A549 (cell line): ENCODE results near the gene DLK2. TPM values are rescaled to one million over a fixed set of nuclear protein-coding genes. Genes with fewer than 3 reads are reported as not detected.

Experiments
- ATAC-seq, 2 experiments: fragments of 200-7000 bp in 1 of 2; fragments of >200 bp in 1 of 2; cut with Nextera tagmentation in 1 of 2; cut with Tn5 transposase in 1 of 2; 3 replicates each; pipeline versions ENCODE4 v1.8.0 to v1.9.1; 2018 to 2020; ENCODE audit warnings: mild to moderate bottlenecking in 1 of 2, moderate library complexity in 1 of 2
- CTCF ChIA-PET: fragments of 300-600 bp; sonication (Branson Sonifier 250); formaldehyde crosslinking; extraction: SDS; loops from one replicate; lab custom pipeline; 2021; ENCODE audit warnings: antibody characterized with exemption, inconsistent platforms; lab: Yijun Ruan, JAX
- POLR2A ChIA-PET: fragments of 350-600 bp; formaldehyde crosslinking; extraction: SDS; loops from one replicate; lab custom pipeline; 2021; ENCODE audit warnings: antibody characterized with exemption, inconsistent platforms; lab: Yijun Ruan, JAX
- DNase-seq, 2 experiments: peaks; one replicate each; pipeline versions ENCODE4 v3.0.0 to v3.0.0-alpha.2; 2011 to 2016; ENCODE audit warnings: low read depth in 1 of 2, low spot score in 1 of 2
- FAIRE-seq: peaks from 2 replicates; lab custom pipeline; 2011; peaks lifted over from hg19 to GRCh38; lab: Jason Lieb, UNC
- H3K27ac ChIP-seq, 2 experiments: fragments of >200 bp; sonication (Bioruptor Twin); formaldehyde crosslinking; 3 replicates each; pipeline ENCODE4 v1.5.1; 2016 to 2017
- H3K4me1 ChIP-seq: fragments of >200 bp; sonication (Bioruptor Twin); formaldehyde crosslinking; 3 replicates; pipeline ENCODE4 v1.6.1; 2016
- H3K4me2 ChIP-seq: fragments of >200 bp; sonication (Bioruptor Twin); formaldehyde crosslinking; 3 replicates; pipeline ENCODE4 v1.6.1; 2016
- H3K4me3 ChIP-seq: fragments of >200 bp; sonication (Bioruptor Twin); formaldehyde crosslinking; 3 replicates; pipeline ENCODE4 v1.5.1; 2016
- H3K9me3 ChIP-seq: fragments of >200 bp; sonication (Bioruptor Twin); formaldehyde crosslinking; 3 replicates; pipeline ENCODE4 v1.6.1; 2016
- BCL3 ChIP-seq: fragments of >200 bp; sonication (Bioruptor Twin); formaldehyde crosslinking; IDR thresholded peaks from 3 replicates; pipeline ENCODE4 v1.6.1; 2016
- BHLHE40 ChIP-seq: IDR thresholded peaks from 2 replicates; pipeline ENCODE4 v1.6.1; 2012; ENCODE audit warnings: low read depth, low read length, inconsistent platforms
- EHMT2 ChIP-seq: fragments of 200-600 bp; sonication (generic); IDR thresholded peaks from 2 replicates; pipeline ENCODE4 v1.6.1; 2016; ENCODE audit warnings: antibody characterized with exemption, low read depth, mild to moderate bottlenecking, moderate library complexity
- EP300 ChIP-seq, 2 experiments: fragments of >200 bp; sonication (Bioruptor Twin); formaldehyde crosslinking; IDR thresholded peaks; 2 replicates in 1 of 2; 3 replicates in 1 of 2; pipeline ENCODE4 v1.6.1; 2016 to 2017
- FOSB ChIP-seq: fragments of 250-450 bp; sonication (Bioruptor Pico); IDR thresholded peaks from 2 replicates; pipeline ENCODE4 v1.5.0; 2020; ENCODE audit warnings: mild to moderate bottlenecking, moderate library complexity
- HOXB13 ChIP-seq: fragments of 250-450 bp; sonication (Bioruptor Pico); IDR thresholded peaks from 2 replicates; pipeline ENCODE4 v1.5.0; 2020; ENCODE audit warnings: low read depth, mild to moderate bottlenecking, moderate library complexity
- JUN ChIP-seq, 2 experiments: fragments of >200 bp; sonication (Bioruptor Twin); formaldehyde crosslinking; IDR thresholded peaks; 2 replicates in 1 of 2; 3 replicates in 1 of 2; pipeline ENCODE4 v1.6.1; 2016 to 2017
- KDM1A ChIP-seq: fragments of 200-600 bp; sonication (generic); IDR thresholded peaks from 2 replicates; pipeline ENCODE4 v1.6.1; 2016; ENCODE audit warnings: low read depth, mild to moderate bottlenecking
- PBX3 ChIP-seq: IDR thresholded peaks from 2 replicates; pipeline ENCODE4 v1.6.1; 2012
- PHF8 ChIP-seq: fragments of 200-600 bp; sonication (generic); IDR thresholded peaks from 2 replicates; pipeline ENCODE4 v1.6.1; 2016; ENCODE audit warnings: low read depth, mild to moderate bottlenecking, antibody characterized with exemption, moderate library complexity, borderline replicate concordance
- REST ChIP-seq: fragments of 200-600 bp; sonication (generic); IDR thresholded peaks from 2 replicates; pipeline ENCODE4 v1.6.1; 2016; ENCODE audit warnings: antibody characterized with exemption, mild to moderate bottlenecking, moderate library complexity
- SMC3 ChIP-seq: fragments of >200 bp; sonication (Bioruptor Twin); formaldehyde crosslinking; IDR thresholded peaks from 3 replicates; pipeline ENCODE4 v1.6.1; 2018; ENCODE audit warnings: inconsistent platforms
- SREBF2 ChIP-seq: fragments of 450-650 bp; IDR thresholded peaks from 2 replicates; pipeline ENCODE4 v1.6.1; 2014; ENCODE audit warnings: mild to moderate bottlenecking, moderate library complexity
- ZNF302 ChIP-seq: fragments of 250-450 bp; sonication (Bioruptor Pico); IDR thresholded peaks from 2 replicates; pipeline ENCODE4 v1.9.0; 2021; ENCODE audit warnings: inconsistent platforms, mild to moderate bottlenecking, moderate library complexity
- WGBS: methylation state at CpG from one replicate; pipeline ENCODE4 v1.1.6; 2017; ENCODE audit errors: missing lambda C conversion rate; 5-methylcytosine and 5-hydroxymethylcytosine counted together
- polyA plus RNA-seq, 4 experiments: library from polyadenylated mRNA; depleted of rRNA in 3 of 4; stranded (reverse); fragments of >200 nt; fragmentation: RNase III in 1 of 4; extraction: RNeasy Plus Mini Kit Qiagen cat#74134 plus additional on column Dnase treatment in 1 of 4; gene quantifications; 2 replicates in 3 of 4; 3 replicates in 1 of 4; pipeline ENCODE4 v1.2.3, GENCODE V29; 2011 to 2017
- TF ChIP-seq, protein P1 (sequence below): fragments of 250-450 bp; sonication (Bioruptor Pico); IDR thresholded peaks from 2 replicates; pipeline ENCODE4 v1.5.0; 2020; ENCODE audit warnings: low read depth, mild to moderate bottlenecking, moderate library complexity

The DLK2 gene
- polyA plus RNA-seq, 2 of the 4 experiments (the other 2 are of a cell fraction): 2.5 to 2.9 TPM

- no CpG with 5 or more reads among the region's 8 CpGs for WGBS
- TF ChIP-seq SMC3: no peak
- no peak for TF ChIP-seq HOXB13 (CRISPR knock-in tag)
- TF ChIP-seq EP300 (IDR thresholded peaks at IDR 0.05): no peak
- no peak for TF ChIP-seq FOSB (CRISPR knock-in tag)
- TF ChIP-seq BHLHE40: no peak
- H3K4me3 ChIP-seq: no peak overlapping the region
- H3K9me3 ChIP-seq: no peaks in the 10 kb centered on the region
- H3K4me1 ChIP-seq: peaks cover 26% of the 10 kb centered on the region
- no peak for DNase-seq
- no peak overlapping the region for H3K27ac ChIP-seq
- no peak for FAIRE-seq
- no peak overlapping the region for H3K4me2 ChIP-seq
- ChIA-PET POLR2A (no interaction called here), CTCF (interaction anchor here (0.5 to 1.1 kb wide), 2 partner anchors 19 to 177 kb away, joined by 3 read pairs; no protein-coding TSS in a partner anchor)
- ATAC-seq: no peak
These were observed 22.2 kb downstream of the DLK2 start for GRCh38 chr6:43433148-43433547.

DNA sequence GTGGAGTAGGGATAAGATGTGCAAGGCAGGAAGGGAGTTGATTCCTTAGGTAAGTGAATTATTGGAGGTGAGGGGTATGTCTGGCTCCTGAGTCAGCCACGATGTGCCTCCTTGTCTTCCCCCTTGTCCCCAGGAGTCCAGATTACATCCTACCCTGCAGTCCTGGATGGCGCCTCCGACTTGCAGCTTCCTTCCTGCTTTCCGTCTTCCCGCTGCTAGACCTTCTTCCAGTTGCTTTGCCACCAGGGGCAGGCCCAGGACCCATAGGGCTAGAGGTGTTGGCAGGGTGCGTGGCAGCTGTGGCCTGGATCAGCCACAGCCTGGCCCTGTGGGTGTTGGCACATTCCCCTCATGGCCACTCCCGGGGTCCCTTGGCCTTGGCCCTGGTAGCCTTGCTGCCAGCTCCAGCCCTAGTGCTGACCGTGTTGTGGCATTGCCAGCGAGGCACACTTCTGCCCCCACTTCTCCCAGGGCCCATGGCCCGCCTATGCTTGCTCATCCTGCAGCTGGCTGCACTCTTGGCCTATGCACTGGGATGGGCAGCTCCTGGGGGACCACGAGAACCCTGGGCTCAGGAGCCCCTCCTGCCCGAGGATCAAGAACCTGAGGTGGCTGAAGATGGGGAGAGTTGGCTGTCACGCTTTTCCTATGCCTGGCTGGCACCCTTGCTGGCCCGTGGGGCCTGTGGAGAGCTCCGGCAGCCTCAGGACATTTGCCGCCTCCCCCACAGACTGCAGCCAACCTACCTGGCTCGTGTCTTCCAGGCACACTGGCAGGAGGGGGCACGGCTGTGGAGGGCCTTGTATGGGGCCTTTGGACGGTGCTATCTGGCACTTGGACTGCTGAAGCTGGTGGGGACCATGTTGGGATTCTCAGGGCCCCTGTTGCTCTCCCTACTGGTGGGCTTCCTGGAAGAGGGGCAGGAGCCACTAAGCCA lies 23.1 kb downstream of the DLK2 start:
- TF ChIP-seq EP300 (IDR thresholded peaks at IDR 0.05) (no peak), EHMT2 (no peak), JUN (IDR thresholded peaks at IDR 0.05) (no peak), BCL3 (no peak), REST (no peak), HOXB13 (CRISPR knock-in tag) (no peak), KDM1A (no peak), SMC3 (no peak), SREBF2 (no peak), ZNF302 (CRISPR knock-in tag) (no peak), PHF8 (no peak), PBX3 (no peak)
- TF ChIP-seq, protein P1, sequence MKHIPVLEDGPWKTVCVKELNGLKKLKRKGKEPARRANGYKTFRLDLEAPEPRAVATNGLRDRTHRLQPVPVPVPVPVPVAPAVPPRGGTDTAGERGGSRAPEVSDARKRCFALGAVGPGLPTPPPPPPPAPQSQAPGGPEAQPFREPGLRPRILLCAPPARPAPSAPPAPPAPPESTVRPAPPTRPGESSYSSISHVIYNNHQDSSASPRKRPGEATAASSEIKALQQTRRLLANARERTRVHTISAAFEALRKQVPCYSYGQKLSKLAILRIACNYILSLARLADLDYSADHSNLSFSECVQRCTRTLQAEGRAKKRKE (CRISPR knock-in tag): no peak
- ChIA-PET POLR2A (no interaction called here), CTCF (interaction anchor here (1.0 to 1.5 kb wide), 3 partner anchors 15 to 22 kb away, joined by 3 to 4 read pairs (median 3); no protein-coding TSS in a partner anchor)
- ATAC-seq: no peak
- DNase-seq: no peak
- Histone ChIP-seq H3K27ac (no peak overlapping the region), H3K9me3 (no peaks in the 10 kb centered on the region), H3K4me2 (no peak overlapping the region), H3K4me3 (no peak overlapping the region), H3K4me1 (peaks cover 26% of the 10 kb centered on the region)
- 91% methylated on average over 9 of the region's 19 CpGs for WGBS
- FAIRE-seq: no peak
